HCT116 (cell line): ENCODE data around the gene STX1A. TPM values are rescaled to one million over a fixed set of nuclear protein-coding genes. Genes with fewer than 3 reads are reported as not detected.

Experiments
- ATAC-seq: fragments of 200-7000 bp; cut with Tn5 transposase; 2 replicates; pipeline ENCODE4 v1.9.1; 2020; ENCODE audit warnings: mild to moderate bottlenecking, moderate library complexity
- BruUV-seq: library from RNA; stranded (reverse); fragments of 400-500 nt; replicated peaks from 2 replicates; lab custom pipeline; 2021; lab: Mats Ljungman, UMichigan
- CTCF ChIA-PET: fragments of 300-600 bp; sonication (Branson Sonifier 250); formaldehyde crosslinking; loops from one replicate; lab custom pipeline; 2021; ENCODE audit warnings: antibody characterized with exemption; lab: Charles Lee
- POLR2A ChIA-PET: fragments of 300-600, 350-600 bp; sonication (Branson Sonifier 250); formaldehyde crosslinking; loops from one replicate; lab custom pipeline; 2021; ENCODE audit warnings: antibody characterized with exemption; lab: Charles Lee
- RAD21 ChIA-PET, 2 experiments: fragments of 300-600 bp; sonication (Branson Sonifier 250); formaldehyde crosslinking; loops; one replicate each; lab custom pipeline; 2023; ENCODE audit warnings: low total read pairs in 2 of 2; ENCODE audit not compliant: uncharacterized antibody in 2 of 2, unreplicated experiment in 2 of 2, low non-redundant PET in 1 of 2; lab: Charles Lee
- DNase-seq: peaks from one replicate; pipeline ENCODE4 v3.0.0-alpha.2; 2010; ENCODE audit warnings: low read depth, low spot score
- H2AFZ ChIP-seq: fragments of 200-600 bp; shearing (Covaris generic), sonication (generic); 2 replicates; pipeline ENCODE4 v1.6.1; 2017; ENCODE audit warnings: low read depth, mixed run types, mixed read lengths, antibody characterized with exemption, low read length; ENCODE audit not compliant: poor library complexity, severe bottlenecking
- H3K27ac ChIP-seq: 2 replicates; pipeline ENCODE4 v1.5.1; 2012; ENCODE audit warnings: low read depth, low read length
- H3K27me3 ChIP-seq: fragments of 200-600 bp; sonication (generic); 2 replicates; pipeline ENCODE4 v1.6.1; 2016; ENCODE audit warnings: mixed run types, low read length, mixed read lengths; ENCODE audit not compliant: insufficient read depth
- H3K36me3 ChIP-seq, 2 experiments: fragments of 200-500 bp in 1 of 2; fragments of 200-600 bp in 1 of 2; sonication (Bioruptor generic) in 1 of 2; sonication (generic) in 1 of 2; 2 replicates each; pipeline versions ENCODE4 v1.5.1 to v1.6.1; 2014 to 2016; ENCODE audit warnings: low read length in 2 of 2, inconsistent platforms in 1 of 2, mixed read lengths in 1 of 2, mixed run types in 1 of 2; ENCODE audit not compliant: insufficient read depth in 2 of 2, control insufficient read depth in 1 of 2
- H3K4me1 ChIP-seq, 2 experiments: fragments of 200-600 bp in 1 of 2; sonication (generic) in 1 of 2; 2 replicates each; pipeline versions ENCODE4 v1.5.1 to v1.6.1; 2012 to 2017; ENCODE audit warnings: low read length in 2 of 2, inconsistent platforms in 1 of 2, mild to moderate bottlenecking in 1 of 2, mixed read lengths in 1 of 2, mixed run types in 1 of 2, moderate library complexity in 1 of 2; ENCODE audit not compliant: insufficient read depth in 2 of 2, control insufficient read depth in 1 of 2
- H3K4me2 ChIP-seq: fragments of 200-600 bp; sonication (generic); 2 replicates; pipeline ENCODE4 v1.6.1; 2017; ENCODE audit warnings: mixed run types, low read length, mixed read lengths
- H3K4me3 ChIP-seq, 2 experiments: fragments of 200-600 bp in 1 of 2; sonication (generic) in 1 of 2; replicated peaks in 1 of 2; 2 replicates each; pipeline ENCODE4 v1.5.1; 2011 to 2016; ENCODE audit warnings: low read length in 2 of 2, control low read depth in 1 of 2, low read depth in 1 of 2, mild to moderate bottlenecking in 1 of 2, mixed read lengths in 1 of 2, mixed run types in 1 of 2
- H3K79me2 ChIP-seq: fragments of 200-600 bp; sonication (generic); 2 replicates; pipeline ENCODE4 v1.6.1; 2017; ENCODE audit warnings: mild to moderate bottlenecking, mixed run types, low read length, moderate library complexity, mixed read lengths; ENCODE audit not compliant: insufficient read depth
- H3K9ac ChIP-seq: fragments of 200-600 bp; sonication (generic); 2 replicates; pipeline ENCODE4 v1.6.1; 2016; ENCODE audit warnings: low read length, mixed read lengths
- H3K9me2 ChIP-seq: fragments of 200-600 bp; sonication (generic), shearing (Covaris generic); 2 replicates; pipeline ENCODE4 v1.6.1; 2017; ENCODE audit warnings: mixed run types, mild to moderate bottlenecking, moderate library complexity; ENCODE audit not compliant: insufficient read depth
- H3K9me3 ChIP-seq, 2 experiments: fragments of 200-500 bp in 1 of 2; fragments of 200-600 bp in 1 of 2; sonication (Bioruptor generic) in 1 of 2; sonication (generic) in 1 of 2; 2 replicates each; pipeline ENCODE4 v1.6.1; 2014 to 2017; ENCODE audit warnings: low read length in 2 of 2, mixed read lengths in 2 of 2, inconsistent platforms in 1 of 2, low read depth in 1 of 2, mild to moderate bottlenecking in 1 of 2, mixed run types in 1 of 2, moderate library complexity in 1 of 2; ENCODE audit not compliant: control insufficient read depth in 1 of 2, insufficient read depth in 1 of 2
- H4K20me1 ChIP-seq: fragments of 200-600 bp; sonication (generic), shearing (Covaris generic); 2 replicates; pipeline ENCODE4 v1.6.1; 2017; ENCODE audit warnings: mixed run types, mild to moderate bottlenecking, moderate library complexity; ENCODE audit not compliant: insufficient read depth
- CBX3 ChIP-seq: IDR thresholded peaks from 2 replicates; pipeline ENCODE4 v1.6.1; 2012; ENCODE audit warnings: low read depth
- CEBPB ChIP-seq: IDR thresholded peaks from 2 replicates; pipeline ENCODE4 v1.6.1; 2012; ENCODE audit warnings: low read depth
- ELF1 ChIP-seq: IDR thresholded peaks from 2 replicates; pipeline ENCODE4 v1.6.1; 2012; ENCODE audit warnings: low read depth, borderline replicate concordance
- FOSL1 ChIP-seq: IDR thresholded peaks from 2 replicates; pipeline ENCODE4 v1.6.1; 2012; ENCODE audit warnings: low read depth
- POLR2A ChIP-seq: IDR thresholded peaks from 2 replicates; pipeline ENCODE4 v1.7.0; 2011; ENCODE audit warnings: borderline replicate concordance; ENCODE audit not compliant: insufficient read depth, insufficient read length; ENCODE audit errors: extremely low read depth
- POLR2AphosphoS5 ChIP-seq: IDR thresholded peaks from 2 replicates; pipeline ENCODE4 v1.6.1; 2011; ENCODE audit warnings: mild to moderate bottlenecking, low read depth, low read length, moderate library complexity
- SP1 ChIP-seq: IDR thresholded peaks from 2 replicates; pipeline ENCODE4 v1.6.1; 2012; ENCODE audit warnings: low read depth
- YY1 ChIP-seq: IDR thresholded peaks from 2 replicates; pipeline ENCODE4 v1.6.1; 2011; ENCODE audit warnings: low read length, low read depth, moderate library complexity, mild to moderate bottlenecking; ENCODE audit not compliant: insufficient replicate concordance; ENCODE audit errors: extremely low read depth
- ZFX ChIP-seq: fragments of 450-650 bp; IDR thresholded peaks from 2 replicates; pipeline ENCODE4 v1.6.1; 2017
- ZNF274 ChIP-seq: fragments of 200-500 bp; sonication (Bioruptor generic); IDR thresholded peaks from 2 replicates; pipeline ENCODE4 v1.6.1; 2014; ENCODE audit warnings: mild to moderate bottlenecking, low read depth, low read length, inconsistent platforms
- intact Hi-C: fragments of 100-400 bp; cut with micrococcal nuclease; formaldehyde crosslinking; loops from 2 replicates; pipeline ENCODE4 v1.10.0; 2022
- total RNA-seq: library from RNA; stranded (reverse); gene quantifications from one replicate; pipeline ENCODE4 v1.2.1, GENCODE V29; 2021; ENCODE audit not compliant: unreplicated experiment
- TF ChIP-seq, protein P1 (sequence below): IDR thresholded peaks from 2 replicates; pipeline ENCODE4 v1.6.1; 2011; ENCODE audit warnings: mild to moderate bottlenecking, low read length, moderate library complexity; ENCODE audit not compliant: insufficient replicate concordance; ENCODE audit errors: extremely low read depth
- TF ChIP-seq, protein P2 (sequence below): IDR thresholded peaks from 2 replicates; pipeline ENCODE4 v1.6.1; 2012
- TF ChIP-seq, protein P3 (sequence below): IDR thresholded peaks from 2 replicates; pipeline ENCODE4 v1.6.1; 2012

The STX1A gene
- total RNA-seq, 1 experiment from 2014 or later = 39.4 TPM

DNA sequence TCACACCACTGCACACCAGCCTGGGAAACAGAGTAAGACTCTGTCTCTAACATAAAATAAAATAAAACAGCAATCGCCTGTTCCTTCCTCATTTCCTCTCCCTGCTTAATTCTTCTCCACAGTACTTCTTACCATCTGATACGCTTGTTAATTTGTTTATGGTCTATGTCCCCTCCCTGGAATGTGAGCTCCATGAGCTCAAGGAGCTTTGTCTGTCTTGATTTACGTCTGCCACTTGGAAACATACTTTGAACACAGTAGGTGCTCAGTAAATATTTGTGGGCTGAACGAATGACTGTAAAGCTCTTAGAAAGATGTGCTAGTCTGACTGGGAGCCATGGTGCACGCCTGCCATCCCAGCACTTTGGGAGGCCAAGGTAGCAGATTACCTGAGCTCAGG is 9.1 kb upstream of the STX1A start:
- H3K79me2 ChIP-seq = no peaks in the 10 kb centered on the region
- no peaks in the 10 kb centered on the region for H4K20me1 ChIP-seq
- H3K4me3 ChIP-seq = no peak overlapping the region
- no peak overlapping the region for H2AFZ ChIP-seq
- intact Hi-C loops = loop anchor here (5.0 to 10.0 kb wide), 2 partner anchors 64 to 206 kb away; partner anchors contain the start of genes BAZ1B and VPS37D
- RAD21 ChIA-PET = no interaction called here
- H3K27me3 ChIP-seq = no peaks in the 10 kb centered on the region
- CTCF ChIA-PET = interaction anchor here (1.7 kb wide), 1 partner anchor 122 kb away, joined by 9 read pairs; no protein-coding TSS in a partner anchor
- peaks cover 2 to 14% of the 10 kb centered on the region in 2 experiments; a peak in 3 of 4 replicates for H3K4me1 ChIP-seq
- DNase-seq = no peak
- no peaks in the 10 kb centered on the region for H3K9me2 ChIP-seq
- H3K9me3 ChIP-seq = no peaks in the 10 kb centered on the region
- H3K4me2 ChIP-seq = no peak overlapping the region
- H3K36me3 ChIP-seq = no peaks in the 10 kb centered on the region
- no peak for ATAC-seq
- POLR2A ChIA-PET = interaction anchor here (0.7 kb wide), 1 partner anchor 257 kb away, joined by 4 read pairs; no protein-coding TSS in a partner anchor
- TF ChIP-seq CEBPB = no peak
- TF ChIP-seq YY1 = no peak
- TF ChIP-seq FOSL1 = no peak
- no peak for TF ChIP-seq CBX3
- TF ChIP-seq POLR2A = no peak
- TF ChIP-seq, protein P1, sequence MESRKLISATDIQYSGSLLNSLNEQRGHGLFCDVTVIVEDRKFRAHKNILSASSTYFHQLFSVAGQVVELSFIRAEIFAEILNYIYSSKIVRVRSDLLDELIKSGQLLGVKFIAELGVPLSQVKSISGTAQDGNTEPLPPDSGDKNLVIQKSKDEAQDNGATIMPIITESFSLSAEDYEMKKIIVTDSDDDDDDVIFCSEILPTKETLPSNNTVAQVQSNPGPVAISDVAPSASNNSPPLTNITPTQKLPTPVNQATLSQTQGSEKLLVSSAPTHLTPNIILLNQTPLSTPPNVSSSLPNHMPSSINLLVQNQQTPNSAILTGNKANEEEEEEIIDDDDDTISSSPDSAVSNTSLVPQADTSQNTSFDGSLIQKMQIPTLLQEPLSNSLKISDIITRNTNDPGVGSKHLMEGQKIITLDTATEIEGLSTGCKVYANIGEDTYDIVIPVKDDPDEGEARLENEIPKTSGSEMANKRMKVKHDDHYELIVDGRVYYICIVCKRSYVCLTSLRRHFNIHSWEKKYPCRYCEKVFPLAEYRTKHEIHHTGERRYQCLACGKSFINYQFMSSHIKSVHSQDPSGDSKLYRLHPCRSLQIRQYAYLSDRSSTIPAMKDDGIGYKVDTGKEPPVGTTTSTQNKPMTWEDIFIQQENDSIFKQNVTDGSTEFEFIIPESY = no peak
- TF ChIP-seq POLR2AphosphoS5 = no peak
- no peak for TF ChIP-seq SP1
- TF ChIP-seq ELF1 = no peak
- TF ChIP-seq ZFX = no peak
- TF ChIP-seq, protein P2, sequence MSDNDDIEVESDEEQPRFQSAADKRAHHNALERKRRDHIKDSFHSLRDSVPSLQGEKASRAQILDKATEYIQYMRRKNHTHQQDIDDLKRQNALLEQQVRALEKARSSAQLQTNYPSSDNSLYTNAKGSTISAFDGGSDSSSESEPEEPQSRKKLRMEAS = no peak
- TF ChIP-seq, protein P3, sequence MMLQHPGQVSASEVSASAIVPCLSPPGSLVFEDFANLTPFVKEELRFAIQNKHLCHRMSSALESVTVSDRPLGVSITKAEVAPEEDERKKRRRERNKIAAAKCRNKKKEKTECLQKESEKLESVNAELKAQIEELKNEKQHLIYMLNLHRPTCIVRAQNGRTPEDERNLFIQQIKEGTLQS = no peak
- no peak for TF ChIP-seq ZNF274
- H3K9ac ChIP-seq = no peak overlapping the region
- no TSS peak for BruUV-seq
- H3K27ac ChIP-seq = no peak overlapping the region
